GM18507 (cell line): ENCODE data around the gene CDH8.

Experiments used
- DNase-seq: peaks from one replicate; pipeline ENCODE4 v3.0.0; 2011; ENCODE audit warnings: low read depth; ENCODE audit not compliant: insufficient read length; ENCODE audit errors: extremely low spot score
- FAIRE-seq: peaks from 2 replicates; lab custom pipeline; 2011; peaks lifted over from hg19 to GRCh38; lab: Jason Lieb, UNC

Gene CDH8

DNA sequence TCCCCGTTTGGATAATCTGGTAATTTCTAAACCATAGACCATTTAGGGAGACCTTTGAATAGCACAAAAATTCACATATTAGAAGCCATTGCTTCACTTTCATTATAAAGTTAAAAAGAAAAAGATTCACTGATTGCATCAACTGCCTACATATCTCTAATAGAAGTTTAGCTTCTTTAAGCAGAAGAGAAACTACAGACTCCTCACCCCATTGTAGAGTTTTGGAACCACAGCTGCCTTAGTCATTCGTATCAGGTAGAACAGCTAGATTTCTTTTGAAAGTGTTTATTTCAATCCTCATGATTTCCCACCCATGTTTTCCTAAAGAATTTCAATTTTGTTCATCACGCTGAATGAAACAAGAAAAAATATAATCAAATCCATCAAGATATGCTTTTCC is 144.8 kb downstream of the CDH8 start:
- FAIRE-seq, result no peak

GRCh38 chr16:61890386-61890785 is 145.9 kb downstream of the CDH8 start:
- DNase-seq (no peak), FAIRE-seq (no peak)

More for the DNA sequence above, 144.8 kb downstream of the CDH8 start:
- DNase-seq, result no peak

GRCh38 chr16:61887903-61888302 is 148.3 kb downstream of the CDH8 start:
- no peak for FAIRE-seq

GRCh38 chr16:61885343-61885742 is 150.9 kb downstream of the CDH8 start:
- DNase-seq (no peak), FAIRE-seq (no peak)

More at GRCh38 chr16:61887903-61888302, 148.3 kb downstream of the CDH8 start:
- no peak for DNase-seq

GRCh38 chr16:61879306-61879705 is 156.9 kb downstream of the CDH8 start:
- no peak for FAIRE-seq

GRCh38 chr16:61877436-61877835 is 158.8 kb downstream of the CDH8 start:
- FAIRE-seq (no peak), DNase-seq (no peak)

More at GRCh38 chr16:61879306-61879705, 156.9 kb downstream of the CDH8 start:
- no peak for DNase-seq

DNA sequence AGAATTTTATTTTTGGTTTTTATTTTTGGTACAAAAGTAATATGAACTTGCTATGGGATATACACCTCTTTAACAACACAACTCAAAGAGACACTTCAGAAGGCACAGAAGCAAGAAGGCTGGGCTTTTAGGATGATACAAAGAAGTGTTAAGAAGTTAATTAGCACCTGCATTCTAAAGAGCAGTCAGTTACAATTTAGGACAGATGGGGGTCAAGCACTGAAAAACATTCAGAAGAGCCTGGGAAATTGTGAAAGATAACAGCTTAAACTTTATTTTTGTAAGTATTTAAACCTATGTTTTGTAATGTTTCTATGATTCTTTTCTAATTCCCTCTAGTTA is 163.5 kb downstream of the CDH8 start:
- FAIRE-seq (no peak), DNase-seq (no peak)

DNA sequence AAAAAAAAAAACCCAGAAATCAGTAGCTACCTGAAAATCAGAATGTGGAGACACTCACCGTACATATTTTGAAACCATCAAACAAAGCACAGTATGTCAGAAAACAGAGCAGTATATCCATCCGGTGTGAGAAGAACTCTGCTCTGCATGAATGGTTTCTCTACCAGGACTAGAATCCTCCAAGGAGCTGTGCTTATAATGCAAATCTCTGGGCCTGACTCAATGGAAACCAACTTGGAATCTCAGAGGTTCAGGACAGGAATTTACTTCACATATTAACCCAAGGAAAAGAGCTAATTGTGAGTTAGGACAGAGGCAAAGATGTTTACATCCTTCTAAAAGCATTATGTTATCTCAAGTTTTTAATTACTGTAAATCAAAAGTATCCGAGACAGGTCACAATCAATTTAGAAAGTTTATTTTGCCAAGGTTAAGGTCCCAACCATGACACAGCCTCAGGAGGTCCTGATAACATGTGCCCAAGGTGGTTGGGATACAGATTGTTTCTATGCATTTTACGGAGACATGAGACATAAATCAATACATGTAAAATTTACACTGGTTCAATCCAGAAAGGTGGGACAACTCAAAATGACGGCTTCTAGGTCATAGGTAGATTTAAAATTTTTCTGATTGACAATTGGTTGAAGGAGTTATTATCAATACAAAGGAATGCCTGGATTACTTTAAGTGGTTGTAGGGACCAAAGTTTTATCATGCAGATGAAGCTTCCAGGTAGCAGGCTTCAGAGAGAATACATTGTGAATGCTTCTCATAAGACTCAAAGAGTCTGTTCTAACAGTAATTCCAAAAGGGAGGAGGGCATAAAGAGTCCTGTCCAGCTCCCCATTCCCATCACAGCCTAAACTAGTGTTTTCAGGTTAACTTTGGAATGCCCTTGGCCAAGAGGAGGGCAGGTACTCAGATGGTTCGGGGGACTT is 164.1 kb downstream of the CDH8 start:
- DNase-seq (no peak), FAIRE-seq (no peak)

GRCh38 chr16:61862221-61863155 is 173.8 kb downstream of the CDH8 start:
- no peak for FAIRE-seq

DNA sequence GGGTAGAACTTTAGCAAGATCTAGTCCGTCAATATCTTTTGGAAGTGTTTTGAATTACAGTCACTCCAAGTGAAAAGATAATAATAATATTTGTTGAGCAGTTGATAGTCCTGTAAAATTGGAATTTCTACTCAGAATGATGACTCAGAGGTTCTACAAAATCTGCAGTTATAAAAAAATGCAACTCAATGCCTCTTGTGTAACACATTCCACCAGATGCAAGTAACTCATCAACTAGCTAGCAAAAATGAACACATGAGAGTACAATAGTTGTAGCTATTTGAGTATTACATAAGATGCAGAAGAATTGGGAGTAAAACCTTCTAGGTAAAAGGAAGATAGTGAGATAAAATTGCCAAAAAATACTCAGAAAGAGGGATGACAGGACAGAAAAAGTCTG is 177.2 kb downstream of the CDH8 start:
- FAIRE-seq (no peak), DNase-seq (no peak)

More at GRCh38 chr16:61862221-61863155, 173.8 kb downstream of the CDH8 start:
- no peak for DNase-seq

GRCh38 chr16:61842666-61843065 is 193.6 kb downstream of the CDH8 start:
- DNase-seq (no peak), FAIRE-seq (no peak)

GRCh38 chr16:61836804-61837393 is 199.3 kb downstream of the CDH8 start:
- DNase-seq (no peak), FAIRE-seq (no peak)

DNA sequence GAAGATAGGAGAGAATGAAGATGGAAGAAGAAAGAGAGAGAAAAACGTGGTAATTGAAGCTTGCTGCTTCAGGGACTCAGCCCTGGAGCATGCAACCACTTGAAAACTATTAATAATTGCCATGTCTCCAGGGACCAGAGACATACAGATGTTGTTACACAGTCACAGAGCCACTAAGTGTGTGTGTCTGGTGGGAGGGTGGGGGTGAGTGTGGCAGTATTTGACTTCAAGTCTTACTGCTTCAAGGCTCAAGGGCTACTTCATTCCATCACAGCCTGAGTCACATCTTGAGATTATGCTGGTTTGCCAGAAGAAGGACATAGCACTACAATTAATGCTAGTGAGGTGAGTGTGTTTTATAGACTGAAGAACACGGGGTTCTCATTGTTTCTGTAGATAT is 202.2 kb downstream of the CDH8 start:
- FAIRE-seq (no peak), DNase-seq (no peak)

DNA sequence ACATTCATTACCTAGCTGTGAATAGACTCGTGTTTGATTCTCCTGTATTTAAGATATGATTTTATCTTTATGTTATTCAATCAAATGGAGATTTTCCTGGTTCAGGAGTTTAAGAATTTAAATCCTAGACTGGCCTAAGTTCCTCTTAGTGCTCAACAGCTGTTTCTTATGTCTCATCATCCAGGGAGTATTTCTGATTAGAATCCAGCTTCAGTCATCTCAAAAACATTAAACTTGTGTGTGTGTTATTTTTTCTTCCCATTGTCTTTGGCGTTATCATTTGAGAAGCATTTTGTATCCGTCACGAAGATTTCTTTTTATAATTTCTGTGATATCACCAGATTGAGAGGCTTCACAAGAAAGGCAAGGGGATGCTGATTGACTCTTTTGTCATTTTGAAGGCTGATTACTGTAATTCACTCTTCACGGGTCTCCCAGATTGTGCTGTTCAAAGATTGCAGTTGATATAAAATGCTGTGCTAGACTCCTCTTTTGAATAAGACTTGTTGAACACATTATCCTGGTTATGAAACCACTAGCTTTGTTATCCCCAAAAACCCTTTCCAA is 204.8 kb downstream of the CDH8 start:
- DNase-seq, result no peak
- no peak for FAIRE-seq

GRCh38 chr16:61829631-61830030 is 206.6 kb downstream of the CDH8 start:
- DNase-seq (no peak), FAIRE-seq (no peak)

GRCh38 chr16:61823326-61823725 is 212.9 kb downstream of the CDH8 start:
- FAIRE-seq, result no peak

GRCh38 chr16:61820820-61821219 is 215.4 kb downstream of the CDH8 start:
- FAIRE-seq (no peak), DNase-seq (no peak)

More at GRCh38 chr16:61823326-61823725, 212.9 kb downstream of the CDH8 start:
- no peak for DNase-seq

DNA sequence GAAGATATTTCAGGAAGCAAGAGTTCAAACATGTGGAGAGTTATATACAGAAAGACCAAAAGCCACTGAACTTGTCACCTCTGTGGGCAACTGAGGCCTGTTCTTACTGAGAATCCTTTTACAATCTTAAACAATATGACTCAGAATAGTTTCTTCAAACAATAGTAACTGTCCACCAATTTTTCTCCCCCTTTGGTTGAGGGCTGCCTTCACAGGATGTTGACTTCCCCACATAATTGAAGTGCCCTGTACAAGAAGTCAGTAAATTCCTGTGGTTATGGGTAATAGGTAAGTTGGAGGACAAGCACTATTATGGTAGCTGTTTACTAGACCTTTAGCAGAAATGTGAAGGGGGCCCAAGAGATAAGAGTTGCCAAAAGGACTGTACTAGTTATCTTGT is 215.8 kb downstream of the CDH8 start:
- no peak for FAIRE-seq

GRCh38 chr16:61818850-61819249 is 217.4 kb downstream of the CDH8 start:
- DNase-seq (no peak), FAIRE-seq (no peak)

More for the DNA sequence above, 215.8 kb downstream of the CDH8 start:
- no peak for DNase-seq
